Activated gamma-delta T cell (primary cell): ENCODE data around the gene DUSP7.
"Not testable (repeated sequence)": the region's sequence is repeated elsewhere in the genome, so short reads cannot be mapped to it uniquely, and the experiment has no call there.

Experiments used
- DNase-seq: peaks from one replicate; lab custom pipeline; 2025; lab: John Stamatoyannopoulos, UW

Gene DUSP7

DNA sequence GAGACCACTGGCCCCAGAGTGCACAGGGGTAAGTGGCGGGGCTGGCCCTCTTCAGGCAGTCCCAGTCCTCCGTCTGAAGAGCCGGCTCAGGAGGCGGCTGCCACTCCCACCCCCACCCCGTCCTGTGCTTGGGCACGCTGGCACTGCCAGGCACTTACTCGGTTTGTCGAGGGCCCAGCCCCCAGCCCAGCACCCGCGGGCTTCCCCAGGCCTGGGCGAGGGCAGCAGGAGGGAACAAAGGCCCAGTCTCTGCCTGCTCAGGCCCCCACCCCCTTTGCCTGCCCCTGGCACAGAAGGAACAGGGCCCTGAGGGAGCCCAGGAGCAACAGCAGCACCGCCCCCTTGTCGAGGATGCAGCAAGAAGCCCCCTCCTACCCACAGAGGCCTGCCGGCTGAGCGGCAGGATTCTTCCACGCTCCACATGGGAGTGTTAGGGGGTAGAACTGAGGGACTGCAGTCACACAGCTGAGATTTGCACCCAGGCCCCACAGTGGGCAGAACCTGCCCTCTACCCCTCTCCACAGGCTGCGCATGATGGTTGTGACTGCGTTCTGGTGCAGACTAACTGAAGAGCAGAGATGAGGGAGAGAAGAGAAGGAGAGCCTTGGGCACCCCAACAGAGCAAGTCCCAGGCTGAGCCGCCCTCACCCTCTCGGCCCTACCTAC, 8.9 kb downstream of the DUSP7 start:
- DNase-seq: no peak

DNA sequence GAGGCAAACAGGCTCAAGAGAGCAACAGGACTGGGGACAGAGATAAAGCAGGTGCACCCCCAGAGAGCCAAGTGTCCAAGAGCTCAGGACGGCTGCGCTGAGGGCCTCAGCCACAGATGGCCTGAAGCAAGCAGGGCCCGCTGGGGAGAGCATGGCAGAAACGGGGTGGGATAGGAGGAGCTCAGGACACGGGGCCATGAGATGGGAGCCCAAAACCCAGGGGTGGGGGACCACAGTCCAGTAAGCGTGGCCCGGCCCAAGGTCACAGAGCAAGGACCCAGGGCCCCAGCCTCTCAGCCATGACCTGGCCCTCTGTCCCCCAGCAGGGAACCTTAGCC, 9.5 kb downstream of the DUSP7 start:
- no peak for DNase-seq

DNA sequence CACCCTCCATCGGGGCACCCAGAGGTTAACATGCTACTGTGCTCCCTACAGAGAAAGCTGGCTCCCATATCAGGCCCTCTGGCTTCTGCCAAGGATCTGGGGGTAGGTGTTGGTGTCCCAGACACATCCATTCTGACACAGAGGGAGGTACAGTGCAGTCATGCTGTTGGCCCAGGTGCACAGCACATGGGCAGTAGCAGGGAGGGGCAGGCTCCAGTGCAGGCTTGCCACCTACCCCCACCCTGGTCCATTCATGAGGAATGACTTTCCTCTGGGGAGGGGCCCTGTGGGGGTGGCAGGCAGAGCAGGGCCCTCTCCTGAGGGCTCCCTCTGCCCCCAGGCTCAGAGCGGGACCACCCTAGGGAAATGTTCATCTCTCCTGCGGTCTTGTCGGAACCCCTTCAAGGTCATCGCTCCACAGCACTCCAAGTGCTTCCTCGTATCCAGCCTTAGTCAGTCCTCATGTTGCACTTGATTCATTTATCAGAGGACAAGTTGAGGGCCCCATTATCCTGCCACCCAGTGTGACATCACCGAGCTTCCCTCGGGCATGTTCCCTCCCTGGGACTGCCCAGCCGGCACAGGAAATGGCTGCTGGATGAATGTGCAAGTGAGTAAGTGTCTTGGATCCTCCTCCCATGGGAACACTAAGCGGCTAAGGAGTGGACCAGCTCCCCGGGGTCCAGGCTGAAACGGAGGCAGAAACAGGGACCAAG, 10.0 kb downstream of the DUSP7 start:
- no peak for DNase-seq

DNA sequence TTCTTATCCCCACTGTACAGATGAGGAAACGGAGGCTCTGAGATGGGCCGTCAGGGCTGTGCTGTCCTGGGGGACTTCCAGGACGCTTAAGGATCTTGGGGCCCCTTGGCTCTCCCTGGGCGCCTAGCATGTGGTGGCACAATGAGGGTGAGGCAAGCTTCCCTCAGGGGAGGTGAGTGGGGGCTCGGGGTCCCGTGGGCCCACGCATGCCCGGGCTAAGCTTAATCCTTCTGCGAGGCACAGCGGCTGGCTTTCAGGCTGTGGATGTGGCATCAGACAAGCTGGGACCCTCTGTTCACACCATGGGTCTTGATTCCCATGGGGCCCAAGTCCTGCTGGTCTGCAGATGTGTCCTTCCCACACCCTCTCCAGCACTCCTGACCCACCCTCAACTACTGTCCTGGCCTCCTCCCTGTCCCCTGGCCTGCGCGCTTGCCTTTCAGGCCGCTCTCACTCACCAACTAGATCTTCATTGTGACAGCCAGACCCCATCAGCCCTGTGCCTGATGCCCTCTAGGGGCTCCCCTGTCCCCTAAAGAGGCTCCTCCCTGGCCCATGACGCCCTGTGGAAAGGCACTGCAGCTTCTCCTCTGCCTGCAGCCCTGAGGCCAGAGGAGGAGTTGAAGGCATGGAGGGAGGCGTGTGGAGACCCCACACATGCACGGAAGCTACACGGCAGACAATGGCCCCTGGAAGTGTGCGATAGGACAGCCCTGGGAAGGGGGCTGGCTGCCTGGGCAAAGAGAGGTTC, 11.3 kb downstream of the DUSP7 start:
- no peak for DNase-seq

DNA sequence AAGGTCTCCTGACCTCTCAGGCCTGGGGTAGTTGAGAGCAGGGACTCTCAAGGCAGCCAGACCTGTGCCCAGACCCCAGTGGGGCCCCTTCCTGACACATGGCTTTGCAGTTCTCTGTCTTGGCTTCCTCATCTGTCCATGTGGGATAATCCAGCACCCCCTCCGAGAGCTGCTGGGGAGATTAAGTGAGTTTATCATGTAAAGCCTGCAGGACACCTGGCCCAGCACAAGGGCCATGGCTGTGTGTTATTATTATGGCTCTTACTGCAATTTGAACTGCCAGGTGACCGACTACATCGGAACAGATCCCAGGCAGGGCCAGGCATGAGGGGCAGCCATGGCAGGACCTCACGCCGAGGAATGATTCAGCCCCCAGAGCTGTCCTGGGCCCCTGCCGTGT, 12.6 kb downstream of the DUSP7 start:
- no peak for DNase-seq

DNA sequence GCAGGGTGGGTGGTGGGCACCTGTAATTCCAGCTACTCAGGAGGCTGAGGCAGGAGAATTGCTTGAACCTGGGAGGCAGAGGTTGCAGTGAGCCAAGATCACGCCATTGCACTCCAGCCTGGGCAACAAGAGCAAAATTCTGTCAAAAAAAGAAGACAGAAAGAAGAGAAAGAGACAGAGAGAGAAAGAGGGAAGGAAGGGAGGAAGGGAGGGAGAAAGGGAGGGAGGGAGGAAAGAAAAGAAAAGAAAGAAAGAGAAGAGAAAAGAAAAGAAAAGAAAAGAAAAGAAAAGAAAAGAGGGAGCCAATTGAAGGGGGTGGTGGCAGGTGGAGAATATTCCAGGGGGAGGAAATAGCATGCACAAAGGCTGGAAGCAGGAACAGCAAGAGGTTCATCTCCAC, 13.3 kb downstream of the DUSP7 start:
- DNase-seq: not testable (repeated sequence)

DNA sequence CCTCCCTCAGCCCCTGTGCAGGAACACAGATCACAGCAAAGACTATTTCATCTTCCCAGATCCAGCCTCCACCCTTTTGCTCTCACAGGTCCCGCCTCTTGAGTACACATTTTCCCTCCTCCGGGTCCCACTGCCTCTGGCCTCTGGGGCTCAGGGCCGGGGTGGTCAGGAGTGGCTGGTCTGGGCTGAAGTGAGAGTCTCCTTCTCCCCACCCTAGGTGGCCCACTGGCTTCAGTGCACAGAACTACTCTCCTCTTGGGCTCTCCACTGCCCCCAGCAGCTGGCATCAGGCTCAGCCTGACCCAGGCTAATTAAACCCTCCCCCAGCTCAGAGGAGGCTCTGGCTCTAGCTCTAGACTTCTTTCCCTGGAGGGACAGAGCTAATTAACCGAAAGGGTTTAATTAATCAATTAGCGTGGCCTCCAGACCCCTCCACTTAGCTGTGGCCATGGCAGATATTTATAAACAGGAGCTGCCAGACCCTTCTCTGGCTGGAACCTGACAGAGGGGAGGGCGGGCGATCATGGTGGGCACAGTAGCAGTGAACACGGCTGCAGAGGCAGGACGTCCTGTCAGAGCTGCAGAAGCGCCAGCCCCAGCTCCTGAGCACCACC, 15.1 kb downstream of the DUSP7 start:
- DNase-seq: no peak

DNA sequence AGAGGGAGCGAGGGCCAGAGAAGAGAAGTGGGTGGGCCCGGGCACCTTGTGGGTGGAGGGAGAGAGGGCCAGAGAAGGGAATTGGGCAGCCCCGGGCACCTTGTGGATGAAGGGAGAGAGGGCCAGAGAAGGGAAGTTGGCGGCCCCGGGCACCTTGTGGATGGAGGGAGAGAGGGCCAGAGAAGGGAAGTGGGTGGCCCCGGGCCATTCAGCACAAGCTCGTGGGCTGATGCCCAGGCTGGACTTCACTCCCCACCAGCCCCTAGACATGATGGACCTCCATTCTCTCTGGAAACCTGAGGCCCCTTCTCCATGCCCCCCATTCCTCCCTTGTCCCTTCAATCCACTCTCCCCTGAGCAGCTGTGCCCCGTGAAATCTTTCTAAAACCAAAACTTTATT, 15.8 kb downstream of the DUSP7 start:
- no peak for DNase-seq

DNA sequence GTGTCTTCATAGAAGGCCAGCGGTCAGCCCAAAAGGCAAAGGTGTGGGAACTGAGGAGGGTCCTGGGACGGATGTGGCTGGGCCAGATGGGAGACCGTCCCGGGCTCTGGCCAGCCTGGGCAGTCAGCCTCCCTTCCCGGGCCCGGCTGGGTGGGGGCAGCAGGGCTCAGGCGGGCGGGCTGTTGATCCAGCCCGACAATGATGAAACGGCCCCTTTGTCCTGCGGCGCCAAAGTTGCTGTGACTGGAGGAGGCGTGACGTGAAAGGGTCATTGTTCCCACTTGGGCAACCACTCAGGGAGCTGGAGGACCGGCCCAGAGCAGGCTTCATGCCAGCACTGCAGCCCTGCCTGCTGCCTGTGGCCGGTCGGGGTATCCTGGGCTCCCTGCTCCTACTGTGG, 16.5 kb downstream of the DUSP7 start:
- no peak for DNase-seq

DNA sequence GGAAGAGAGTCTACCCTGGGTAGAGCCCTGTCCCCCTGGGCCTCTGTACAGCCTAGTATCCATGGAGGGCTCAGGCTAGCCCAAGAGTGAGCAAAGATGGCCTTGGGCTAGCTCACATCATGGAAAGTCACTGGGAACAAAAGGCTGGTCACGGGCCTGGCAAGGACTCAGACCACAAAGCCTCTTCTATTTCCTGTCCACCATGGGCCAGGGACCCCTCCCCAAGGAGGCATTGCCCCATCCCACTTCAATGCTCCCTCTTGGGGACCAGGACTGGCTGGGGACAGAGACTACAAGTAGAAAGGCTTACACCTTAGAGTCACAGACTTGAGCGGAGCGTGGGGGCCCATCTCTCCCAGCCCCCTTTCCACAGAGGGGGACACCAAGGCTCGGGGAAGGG, 16.9 kb downstream of the DUSP7 start:
- DNase-seq: no peak

DNA sequence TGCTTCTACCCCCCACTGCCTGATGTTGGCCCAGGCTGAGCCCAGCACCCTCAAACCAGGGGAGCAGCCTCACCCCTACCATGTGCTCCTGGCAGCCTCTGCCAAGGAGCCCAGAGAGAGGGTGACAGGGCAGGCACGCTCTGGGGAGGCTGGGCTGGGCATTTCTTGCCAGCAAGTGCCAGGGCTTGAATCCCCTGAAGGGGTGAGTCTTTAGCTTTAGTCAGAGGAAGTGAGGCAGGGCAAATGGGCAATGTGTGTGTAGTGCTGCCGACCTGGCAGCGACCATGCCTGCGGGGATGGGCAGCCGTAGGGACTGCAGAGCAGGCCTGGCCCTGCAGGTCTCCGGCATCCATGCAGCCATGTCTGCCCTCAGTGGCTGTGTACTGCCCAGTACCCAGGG, 18.1 kb downstream of the DUSP7 start:
- no peak for DNase-seq

DNA sequence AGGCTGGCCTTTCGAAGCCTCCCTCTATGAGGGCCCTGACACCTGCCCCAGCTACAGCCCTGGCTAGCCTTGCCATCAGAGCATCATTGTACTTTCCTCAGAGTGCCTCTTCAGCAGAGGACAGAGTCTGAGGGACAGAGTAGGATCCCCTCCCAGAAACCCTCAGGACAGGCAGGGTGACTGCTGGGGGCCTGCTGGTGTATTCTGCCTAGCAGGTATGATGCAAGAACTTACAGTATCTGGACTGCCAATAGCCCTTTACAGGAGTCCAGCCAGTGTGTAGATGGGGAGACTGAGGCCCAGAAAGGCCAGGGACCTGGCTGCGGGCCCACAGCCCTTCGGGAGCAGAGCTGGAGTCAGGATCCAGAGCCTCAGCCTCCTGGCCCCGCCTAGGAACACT, 19.1 kb downstream of the DUSP7 start:
- no peak for DNase-seq

DNA sequence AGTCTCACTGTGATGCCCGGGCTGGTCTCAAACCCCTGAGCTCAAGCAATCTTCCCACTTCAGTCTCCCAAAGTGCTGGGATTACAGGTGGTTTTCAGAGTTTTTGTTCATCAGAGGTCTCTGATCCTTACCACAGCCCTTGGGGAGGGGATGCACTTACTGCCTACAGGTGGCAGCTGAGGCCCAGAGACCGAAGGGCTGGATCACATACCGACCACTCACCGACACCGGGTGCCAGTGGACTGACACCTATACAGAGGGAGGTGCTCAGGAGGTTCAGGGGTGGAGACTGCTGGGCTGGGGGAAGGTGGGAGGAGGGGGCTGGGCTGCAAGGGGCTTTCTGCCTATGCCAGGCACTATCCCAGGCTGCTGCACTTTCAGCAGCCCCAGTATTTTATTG, 19.5 kb downstream of the DUSP7 start:
- DNase-seq: no peak

DNA sequence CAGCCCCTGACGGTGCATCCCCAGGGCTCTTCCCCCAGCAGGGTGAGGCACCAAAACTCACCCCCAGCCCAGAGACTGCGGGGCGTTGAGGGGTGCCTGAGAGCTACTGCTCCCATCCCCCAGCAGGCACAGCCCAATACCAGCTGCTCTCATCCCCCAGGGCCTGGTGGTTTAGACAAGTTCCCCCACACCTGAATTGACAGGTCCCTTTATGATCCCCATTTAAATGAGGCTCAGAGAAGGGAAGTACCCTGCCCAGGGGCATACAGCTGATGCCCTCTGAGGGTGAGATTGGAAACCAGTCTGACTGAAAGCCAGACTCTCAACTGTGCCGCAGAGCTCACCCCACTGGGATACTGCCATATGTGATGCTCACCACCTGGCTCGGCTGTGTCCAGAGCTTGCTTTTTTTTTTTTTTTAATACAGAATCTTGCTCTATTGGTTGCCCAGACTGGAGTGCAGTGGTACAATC, 20.1 kb downstream of the DUSP7 start:
- no peak for DNase-seq

DNA sequence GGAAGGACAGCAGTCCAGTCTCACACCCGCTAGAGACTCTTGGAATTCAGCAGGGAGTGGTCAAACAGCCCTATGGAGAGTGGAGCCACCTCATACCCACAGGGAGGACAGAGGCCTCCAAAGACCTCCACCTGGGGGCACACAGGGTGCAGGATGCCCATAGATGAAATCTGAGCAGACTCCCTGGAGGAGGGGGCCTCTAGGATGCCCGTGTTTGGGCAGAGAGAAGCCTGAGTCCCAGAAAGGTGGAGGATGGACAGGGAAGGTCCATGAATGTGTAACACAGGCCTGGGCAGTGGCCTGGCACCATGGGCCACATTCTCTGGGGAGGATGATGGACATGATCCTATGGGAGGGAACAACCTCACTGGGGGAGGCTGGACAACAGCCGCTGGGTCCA, 21.7 kb downstream of the DUSP7 start:
- DNase-seq: no peak

DNA sequence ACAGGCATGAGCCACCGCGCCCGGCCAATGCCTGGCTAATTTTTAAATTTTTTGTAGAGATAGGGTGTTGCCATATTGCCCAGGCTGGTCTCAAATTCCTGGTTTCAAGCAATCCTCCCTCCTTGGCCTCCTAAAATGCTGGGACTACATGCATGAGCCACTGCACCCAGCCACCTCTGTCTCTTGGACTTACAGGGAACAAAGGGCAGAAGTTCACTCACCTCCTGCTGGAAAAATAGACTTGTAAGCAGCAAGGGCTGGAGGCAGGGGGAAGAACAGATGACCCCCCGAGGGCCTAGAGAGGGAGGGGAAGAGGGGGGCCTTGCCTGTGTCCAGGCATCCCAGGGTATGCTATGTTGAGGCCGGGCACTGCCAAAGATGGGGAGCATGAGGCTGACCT, 22.2 kb downstream of the DUSP7 start:
- DNase-seq: no peak

DNA sequence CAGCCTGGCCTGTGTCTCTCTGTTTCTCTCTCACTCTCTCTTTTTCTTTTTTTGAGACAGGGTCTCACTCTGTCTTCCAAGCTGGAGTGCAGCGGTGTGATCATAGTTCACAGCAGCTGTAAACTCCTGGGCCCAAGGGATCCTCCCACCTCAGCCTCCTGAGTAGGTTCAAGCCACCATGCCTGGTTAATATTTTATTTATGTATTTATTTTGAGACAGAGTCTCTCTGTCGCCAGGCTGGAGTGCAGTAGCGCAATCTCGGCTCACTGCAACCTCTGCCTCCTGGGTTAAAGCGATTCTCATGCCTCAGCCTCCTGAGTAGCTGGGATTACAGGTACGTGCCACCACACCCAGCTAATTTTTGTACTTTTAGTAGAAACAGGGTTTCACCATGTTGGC, 22.6 kb downstream of the DUSP7 start:
- DNase-seq: not testable (repeated sequence)

DNA sequence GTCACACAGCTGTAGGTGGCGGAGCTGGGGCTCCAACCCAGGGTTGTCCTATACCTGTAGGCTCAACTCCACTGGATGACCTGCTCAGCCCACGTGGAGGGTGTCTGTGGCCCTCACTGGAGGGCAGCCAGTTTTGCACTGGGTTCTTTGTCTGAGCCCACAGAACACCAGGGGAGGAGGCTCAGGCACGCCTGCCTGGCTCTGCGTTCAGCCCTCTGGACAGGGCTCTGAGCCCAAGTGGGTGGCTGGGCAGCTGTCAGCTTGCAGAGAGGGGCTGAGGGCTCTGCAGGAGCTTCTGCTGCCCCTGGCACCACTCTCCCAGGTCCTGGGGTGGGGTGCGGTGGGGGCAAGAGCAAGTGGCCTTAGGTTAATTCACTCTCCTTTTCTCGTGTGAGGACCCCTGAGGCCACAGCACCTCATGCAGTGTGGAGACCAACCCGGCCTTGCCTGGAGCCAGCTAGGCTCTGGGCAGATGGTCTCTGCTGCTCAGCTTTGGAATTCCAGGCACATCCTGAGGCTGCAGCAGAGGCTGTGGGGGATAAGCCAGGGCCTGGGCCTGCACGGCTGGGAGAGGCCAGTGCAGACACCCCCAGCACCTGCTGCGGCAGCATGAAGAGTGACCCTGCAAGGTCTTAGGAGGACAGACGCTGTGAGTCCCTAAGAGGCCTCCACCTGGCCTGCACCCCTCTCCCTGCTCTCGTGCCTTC, 23.5 kb downstream of the DUSP7 start:
- DNase-seq: no peak

DNA sequence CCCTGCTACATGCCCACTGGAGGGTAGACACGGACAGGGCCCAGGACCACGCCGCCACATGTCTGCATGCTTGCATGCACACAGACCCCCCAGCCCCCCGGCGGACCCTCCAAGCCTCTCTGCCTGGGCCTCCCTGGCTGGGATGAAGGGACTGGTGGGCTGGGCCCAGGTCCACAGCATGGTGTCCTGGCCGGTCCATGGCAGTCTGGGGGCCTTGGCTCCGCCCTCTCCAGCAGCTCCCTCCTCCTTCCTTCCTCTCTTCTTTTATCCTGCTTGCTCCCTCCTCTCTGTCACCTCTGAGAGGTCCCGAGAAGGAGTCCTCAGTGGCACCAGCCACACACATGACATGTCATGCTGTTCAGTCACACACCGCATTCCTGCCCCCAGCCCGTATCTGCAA, 24.5 kb downstream of the DUSP7 start:
- DNase-seq: no peak

DNA sequence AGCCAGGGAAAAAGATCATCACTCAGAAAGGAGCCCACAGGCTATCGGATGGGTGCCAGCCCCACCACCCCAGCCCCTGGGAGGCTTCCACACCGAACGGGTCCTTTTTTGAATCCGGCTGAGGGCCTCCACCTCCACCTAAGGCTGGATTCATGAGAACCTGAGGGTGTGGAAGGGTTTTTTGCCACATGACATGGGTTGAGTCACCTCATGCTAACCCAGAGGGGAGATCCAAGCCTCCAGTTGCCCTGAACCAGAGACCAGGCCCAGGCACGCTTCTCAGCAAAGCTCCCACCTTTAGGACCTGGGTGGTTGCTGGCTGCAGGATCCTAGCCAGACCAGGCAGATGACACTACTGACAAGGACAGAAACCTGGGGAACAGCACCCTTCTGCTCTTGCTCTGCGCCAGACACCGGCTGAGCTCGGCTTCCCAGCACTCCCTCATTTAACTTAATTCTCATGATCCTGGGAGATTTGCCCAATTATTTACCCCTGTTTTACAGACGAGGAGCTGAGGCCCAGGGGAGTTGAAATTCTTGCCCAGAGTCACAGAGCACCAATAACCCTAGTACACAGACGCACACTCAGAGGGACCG, 25.6 kb downstream of the DUSP7 start:
- no peak for DNase-seq

DNA sequence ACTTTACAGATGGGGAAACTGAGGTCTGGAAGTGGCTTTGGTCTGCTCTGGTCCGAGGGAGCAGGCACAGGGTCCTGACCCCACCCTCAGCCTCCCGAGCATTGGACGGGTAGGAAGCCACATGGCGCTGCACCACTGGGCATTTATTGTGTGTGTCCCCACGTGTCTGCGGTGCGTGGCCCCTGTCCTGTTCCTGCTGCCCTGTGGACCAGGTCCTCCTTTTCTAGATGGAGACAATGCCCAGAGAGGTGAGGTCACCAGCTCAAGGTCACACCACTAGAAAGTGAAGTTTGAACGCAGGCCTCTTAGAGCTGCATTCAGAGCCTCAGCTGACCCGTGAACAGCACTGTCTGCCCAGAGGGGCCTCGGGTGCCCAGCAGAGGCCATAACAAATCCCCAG, 26.8 kb downstream of the DUSP7 start:
- no peak for DNase-seq

DNA sequence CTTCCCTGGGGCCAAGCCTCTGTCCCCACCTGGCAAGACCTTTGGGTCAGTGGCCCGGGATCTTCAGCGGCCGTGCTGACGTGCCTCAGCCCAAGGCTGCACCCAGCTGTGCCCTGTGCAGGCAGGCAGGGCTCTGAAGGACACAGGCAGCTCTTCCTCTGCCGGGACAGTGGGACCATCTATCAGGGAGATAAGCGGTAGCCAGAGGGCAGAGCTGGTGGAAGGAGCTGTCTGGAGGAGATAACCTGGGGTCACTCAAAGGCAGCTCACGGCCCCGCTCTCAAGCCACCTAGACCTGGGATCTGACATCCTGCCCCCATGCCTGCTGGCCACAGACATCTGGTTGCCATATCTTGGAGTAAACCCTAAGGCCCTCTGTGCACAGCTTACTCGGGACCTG, 27.3 kb downstream of the DUSP7 start:
- DNase-seq: no peak
